Fibroblast of upper back skin (primary cell): ENCODE results near the gene EWSR1.

Experiments
- DNase-seq: peaks from one replicate; pipeline ENCODE4 v3.0.0-alpha.2; 2013

Gene EWSR1

GRCh38 chr22:29307596-29308147 lies 39.6 kb downstream of the EWSR1 start:
- DNase-seq = no peak

- no peak for DNase-seq
Measured at GRCh38 chr22:29308148-29308790, 40.2 kb downstream of the EWSR1 start.

- peak; percentile 49 for DNase-seq
Measured at GRCh38 chr22:29308791-29309262, 40.8 kb downstream of the EWSR1 start.

- DNase-seq = no peak
Measured at GRCh38 chr22:29309332-29310064, 41.4 kb downstream of the EWSR1 start.

GRCh38 chr22:29310065-29310862 lies 42.2 kb downstream of the EWSR1 start:
- no peak for DNase-seq

- peak; percentile 97 for DNase-seq
Measured at GRCh38 chr22:29310863-29311339, 42.8 kb downstream of the EWSR1 start.

GRCh38 chr22:29311464-29312217 lies 43.6 kb downstream of the EWSR1 start:
- no peak for DNase-seq

- DNase-seq = no peak
Measured at GRCh38 chr22:29312218-29313125, 44.4 kb downstream of the EWSR1 start.

GRCh38 chr22:29313126-29313575 lies 45.1 kb downstream of the EWSR1 start:
- no peak for DNase-seq

GRCh38 chr22:29313576-29314466 lies 45.8 kb downstream of the EWSR1 start:
- no peak for DNase-seq

- DNase-seq = no peak
Measured at GRCh38 chr22:29314537-29315285, 46.6 kb downstream of the EWSR1 start.

GRCh38 chr22:29315286-29316140 lies 47.4 kb downstream of the EWSR1 start, which contains the start of gene RASL10A:
RASL10A (minus strand) TSS chr22:29315697; CDS start chr22:29315246, 451 bp downstream.
- DNase-seq = no peak

GRCh38 chr22:29316141-29316828 lies 48.2 kb downstream of the EWSR1 start:
- no peak for DNase-seq

- no peak for DNase-seq
Measured at GRCh38 chr22:29317827-29318454, 49.9 kb downstream of the EWSR1 start.

GRCh38 chr22:29319072-29319471 lies 51.0 kb downstream of the EWSR1 start:
- DNase-seq = no peak

GRCh38 chr22:29320546-29320945 lies 52.5 kb downstream of the EWSR1 start:
- no peak for DNase-seq

- no peak for DNase-seq
Measured at GRCh38 chr22:29323641-29324040, 55.6 kb downstream of the EWSR1 start.
